HG03460 (cell line): ENCODE results near the gene UGCG.
A peak's percentile ranks its signal among the peaks of the same experiment; 100 is the strongest.
"Not testable (repeated sequence)": the region's sequence is repeated elsewhere in the genome, so short reads cannot be mapped to it uniquely, and the experiment has no call there.

Experiments
- ATAC-seq: cut with Tn5 transposase; IDR thresholded peaks from one replicate; pipeline ENCODE4 v1.9.1; 2021; ENCODE audit not compliant: unreplicated experiment

The UGCG gene

GRCh38 chr9:111917201-111917600 is 20.6 kb downstream of the UGCG start:
- no peak for ATAC-seq

- ATAC-seq: no peak
Observed at GRCh38 chr9:111917980-111918379, 21.4 kb downstream of the UGCG start.

- no peak for ATAC-seq
Observed at GRCh38 chr9:111919875-111920274, 23.3 kb downstream of the UGCG start.

GRCh38 chr9:111920531-111920930 is 23.9 kb downstream of the UGCG start:
- no peak for ATAC-seq

- ATAC-seq: no peak
Observed at GRCh38 chr9:111922324-111923013, 25.9 kb downstream of the UGCG start.

GRCh38 chr9:111924281-111924680 is 27.7 kb downstream of the UGCG start:
- ATAC-seq: no peak

- ATAC-seq: no peak
Observed at GRCh38 chr9:111925017-111925770, 28.6 kb downstream of the UGCG start.

GRCh38 chr9:111925784-111926183 is 29.2 kb downstream of the UGCG start:
- no peak for ATAC-seq

- ATAC-seq: peak; percentile 98
Observed at GRCh38 chr9:111926421-111926875, 29.8 kb downstream of the UGCG start.

GRCh38 chr9:111928359-111928720 is 31.7 kb downstream of the UGCG start:
- ATAC-seq: no peak

GRCh38 chr9:111934747-111935146 is 38.1 kb downstream of the UGCG start:
- no peak for ATAC-seq

GRCh38 chr9:111936391-111936790 is 39.8 kb downstream of the UGCG start:
- ATAC-seq: no peak

GRCh38 chr9:111937301-111937700 is 40.7 kb downstream of the UGCG start:
- ATAC-seq: no peak

GRCh38 chr9:111937781-111938426 is 41.3 kb downstream of the UGCG start:
- ATAC-seq: peak; percentile 80

- ATAC-seq: no peak
Observed at GRCh38 chr9:111938427-111938800, 41.8 kb downstream of the UGCG start.

- no peak for ATAC-seq
Observed at GRCh38 chr9:111939322-111939721, 42.7 kb downstream of the UGCG start.

GRCh38 chr9:111940697-111941096 is 44.1 kb downstream of the UGCG start:
- ATAC-seq: no peak

GRCh38 chr9:111943200-111943599 is 46.6 kb downstream of the UGCG start:
- no peak for ATAC-seq

GRCh38 chr9:111943746-111944145 is 47.1 kb downstream of the UGCG start:
- ATAC-seq: no peak

GRCh38 chr9:111944241-111944866 is 47.7 kb downstream of the UGCG start:
- no peak for ATAC-seq

GRCh38 chr9:111945216-111945615 is 48.6 kb downstream of the UGCG start:
- ATAC-seq: peak; percentile 66

- ATAC-seq: not testable (repeated sequence)
Observed at GRCh38 chr9:111948109-111948508, 51.5 kb downstream of the UGCG start.
